Caco-2 (cell line): ENCODE data around the gene HNRNPAB. TPM values are rescaled to one million over a fixed set of nuclear protein-coding genes. Genes with fewer than 3 reads are reported as not detected.

ENCODE experiments used
- BruUV-seq: library from RNA; stranded (reverse); fragments of 400-500 nt; replicated peaks from 2 replicates; lab custom pipeline; 2021; lab: Mats Ljungman, UMichigan
- CTCF ChIA-PET: fragments of 300-600 bp; sonication (Branson Sonifier 250); formaldehyde crosslinking; loops from one replicate; lab custom pipeline; 2022; ENCODE audit warnings: antibody characterized with exemption; lab: Charles Lee
- POLR2A ChIA-PET: fragments of 300-600 bp; sonication (Branson Sonifier 250); formaldehyde crosslinking; loops from one replicate; lab custom pipeline; 2022; ENCODE audit warnings: antibody characterized with exemption; lab: Charles Lee
- DNase-seq, 2 experiments: peaks; one replicate each; pipeline versions ENCODE4 v3.0.0 to v3.0.0-alpha.2; 2020 to 2022
- H3K27me3 ChIP-seq: replicated peaks from 2 replicates; pipeline ENCODE4 v1.6.0; 2011; ENCODE audit warnings: low read length; ENCODE audit not compliant: control insufficient read depth, insufficient read depth
- H3K36me3 ChIP-seq: 2 replicates; pipeline ENCODE4 v1.5.1; 2011; ENCODE audit warnings: low read length; ENCODE audit not compliant: control insufficient read depth, insufficient read depth
- H3K4me1 ChIP-seq: fragments of 250-450 bp; sonication (Bioruptor Pico); 2 replicates; pipeline ENCODE4 v1.5.1; 2020; ENCODE audit warnings: mild to moderate bottlenecking
- H3K4me3 ChIP-seq: 2 replicates; pipeline ENCODE4 v1.5.1; 2011; ENCODE audit warnings: low read depth, mild to moderate bottlenecking, control low read depth, low read length
- H3K9me3 ChIP-seq: fragments of 250-450 bp; sonication (Bioruptor Pico); 2 replicates; pipeline ENCODE4 v1.5.1; 2020; ENCODE audit warnings: mild to moderate bottlenecking, moderate library complexity
- H3K27ac Mint-ChIP-seq: one replicate; pipeline ENCODE4 v1.8.0; 2022; ENCODE audit warnings: mixed read lengths; ENCODE audit not compliant: unreplicated experiment
- H3K27me3 Mint-ChIP-seq: one replicate; pipeline ENCODE4 v1.8.0; 2022; ENCODE audit warnings: mixed read lengths; ENCODE audit not compliant: insufficient read depth, unreplicated experiment
- H3K36me3 Mint-ChIP-seq: one replicate; pipeline ENCODE4 v1.8.0; 2022; ENCODE audit warnings: mild to moderate bottlenecking, mixed read lengths; ENCODE audit not compliant: insufficient read depth, unreplicated experiment
- H3K4me1 Mint-ChIP-seq: one replicate; pipeline ENCODE4 v1.8.0; 2022; ENCODE audit warnings: low read depth, mixed read lengths; ENCODE audit not compliant: unreplicated experiment
- H3K4me3 Mint-ChIP-seq: one replicate; pipeline ENCODE4 v1.8.0; 2022; ENCODE audit warnings: mild to moderate bottlenecking, moderate library complexity, mixed read lengths; ENCODE audit not compliant: unreplicated experiment
- H3K9me3 Mint-ChIP-seq: one replicate; pipeline ENCODE4 v1.8.0; 2022; ENCODE audit warnings: mixed read lengths; ENCODE audit not compliant: unreplicated experiment
- intact Hi-C: fragments of 100-400 bp; cut with micrococcal nuclease; formaldehyde crosslinking; loops from one replicate; pipeline ENCODE4 v1.10.0; 2022; ENCODE audit not compliant: unreplicated experiment
- total RNA-seq: library from RNA; stranded (reverse); gene quantifications from 2 replicates; pipeline ENCODE4 v1.2.3, GENCODE V29; 2022
- TF ChIP-seq, protein P1 (sequence below), 2 experiments: fragments of 200-600 bp in 1 of 2; IDR thresholded peaks; 1 replicate in 1 of 2; 2 replicates in 1 of 2; pipeline versions ENCODE4 v1.5.1 to v1.8.0; 2011 to 2022; ENCODE audit warnings: antibody characterized with exemption in 1 of 2, control low read depth in 1 of 2, inconsistent platforms in 1 of 2, low read depth in 1 of 2, low read length in 1 of 2, mild to moderate bottlenecking in 1 of 2, moderate library complexity in 1 of 2; ENCODE audit not compliant: insufficient read depth in 1 of 2, severe bottlenecking in 1 of 2, unreplicated experiment in 1 of 2

Gene HNRNPAB
- total RNA-seq, 1 experiment from 2014 or later = 295 TPM

DNA sequence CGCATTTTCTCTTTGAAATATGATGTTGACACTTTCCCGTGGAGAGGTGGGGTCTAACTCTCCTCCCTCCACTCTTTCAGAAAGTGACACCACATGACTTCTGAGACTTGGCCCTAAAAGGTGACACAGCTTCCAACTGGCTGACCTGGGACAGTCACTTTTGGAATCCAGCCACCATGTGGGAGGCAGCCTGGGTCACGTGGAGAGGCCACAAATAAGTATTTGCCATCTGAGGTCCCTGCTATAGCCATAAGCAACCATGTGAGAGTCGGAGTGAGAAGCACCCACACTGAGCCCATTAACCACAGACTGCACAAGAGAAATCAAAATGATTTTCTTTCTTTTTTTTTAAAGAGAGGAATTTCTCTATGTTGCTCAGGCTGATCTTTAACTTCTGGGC lies 32.3 kb downstream of the HNRNPAB start:
- no peak for DNase-seq
- Mint-ChIP-seq H3K9me3 (no peaks in the 10 kb centered on the region), H3K4me3 (no peak overlapping the region), H3K4me1 (no peaks in the 10 kb centered on the region), H3K36me3 (no peaks in the 10 kb centered on the region), H3K27me3 (no peaks in the 10 kb centered on the region), H3K27ac (no peak overlapping the region)
- Histone ChIP-seq H3K36me3 (no peaks in the 10 kb centered on the region), H3K27me3 (no peaks in the 10 kb centered on the region), H3K4me1 (peaks cover 4% of the 10 kb centered on the region; the same call in 1 of the 2 replicates), H3K4me3 (no peak overlapping the region), H3K9me3 (no peaks in the 10 kb centered on the region)
- TF ChIP-seq, protein P1, sequence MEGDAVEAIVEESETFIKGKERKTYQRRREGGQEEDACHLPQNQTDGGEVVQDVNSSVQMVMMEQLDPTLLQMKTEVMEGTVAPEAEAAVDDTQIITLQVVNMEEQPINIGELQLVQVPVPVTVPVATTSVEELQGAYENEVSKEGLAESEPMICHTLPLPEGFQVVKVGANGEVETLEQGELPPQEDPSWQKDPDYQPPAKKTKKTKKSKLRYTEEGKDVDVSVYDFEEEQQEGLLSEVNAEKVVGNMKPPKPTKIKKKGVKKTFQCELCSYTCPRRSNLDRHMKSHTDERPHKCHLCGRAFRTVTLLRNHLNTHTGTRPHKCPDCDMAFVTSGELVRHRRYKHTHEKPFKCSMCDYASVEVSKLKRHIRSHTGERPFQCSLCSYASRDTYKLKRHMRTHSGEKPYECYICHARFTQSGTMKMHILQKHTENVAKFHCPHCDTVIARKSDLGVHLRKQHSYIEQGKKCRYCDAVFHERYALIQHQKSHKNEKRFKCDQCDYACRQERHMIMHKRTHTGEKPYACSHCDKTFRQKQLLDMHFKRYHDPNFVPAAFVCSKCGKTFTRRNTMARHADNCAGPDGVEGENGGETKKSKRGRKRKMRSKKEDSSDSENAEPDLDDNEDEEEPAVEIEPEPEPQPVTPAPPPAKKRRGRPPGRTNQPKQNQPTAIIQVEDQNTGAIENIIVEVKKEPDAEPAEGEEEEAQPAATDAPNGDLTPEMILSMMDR (IDR thresholded peaks at IDR 0.05; ENCODE audit: insufficient read depth in 1 of 2, low read depth in 1 of 2, low read length in 1 of 2, severe bottlenecking in 1 of 2, unreplicated experiment in 1 of 2) = no peak
- intact Hi-C loops = no loop called here
- ChIA-PET POLR2A (no interaction called here), CTCF (no interaction called here)
- no TSS peak for BruUV-seq

DNA sequence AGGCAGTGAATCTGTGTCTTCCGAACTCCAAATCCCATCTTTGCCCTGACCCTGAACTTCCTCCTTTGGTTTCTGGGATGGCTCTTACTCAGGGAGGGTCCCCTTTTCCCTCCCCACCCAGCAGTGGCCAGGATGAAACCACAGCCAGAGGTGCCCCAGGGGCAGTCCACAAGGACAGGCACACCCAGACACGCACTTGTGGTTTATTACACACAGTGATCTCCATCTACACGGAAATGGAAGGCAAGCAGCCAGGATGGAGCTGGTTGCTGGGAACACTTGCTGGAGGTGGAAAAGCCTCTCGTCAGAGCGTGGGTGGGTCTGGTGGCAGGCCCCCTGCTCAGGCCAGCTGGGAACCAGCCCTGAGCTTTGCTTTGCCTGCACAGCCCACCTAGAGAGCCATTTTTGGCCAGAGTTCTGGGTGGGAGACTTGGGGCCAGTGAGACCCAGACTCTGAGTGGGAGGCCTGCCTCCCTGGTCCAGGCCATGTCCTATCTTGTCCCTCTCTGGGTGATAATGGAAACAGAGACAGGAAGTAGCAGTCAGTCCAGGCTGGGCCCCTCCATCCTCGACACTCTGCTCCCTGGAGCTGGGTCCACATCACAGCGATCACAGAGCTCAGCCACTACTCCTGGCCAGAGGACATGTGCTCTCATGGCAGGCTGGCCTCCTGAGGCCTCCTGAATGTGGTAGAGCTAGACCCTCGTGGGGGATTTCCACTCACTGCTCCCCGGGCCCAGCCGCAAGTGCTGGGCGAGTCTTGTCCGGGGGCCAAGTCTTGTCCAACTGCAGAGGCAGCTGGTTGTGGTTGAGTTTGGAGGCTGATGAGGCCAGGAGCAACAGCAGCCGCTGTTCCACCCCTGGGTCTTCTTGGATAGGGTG lies 33.3 kb downstream of the HNRNPAB start:
- no peak overlapping the region for H3K27ac Mint-ChIP-seq
- ChIA-PET POLR2A (no interaction called here), CTCF (interaction anchor here (0.6 kb wide), 1 partner anchor 379 kb away, joined by 3 read pairs; no protein-coding TSS in a partner anchor)
- TF ChIP-seq, protein P1 (IDR thresholded peaks at IDR 0.05; ENCODE audit: insufficient read depth in 1 of 2, low read depth in 1 of 2, low read length in 1 of 2, severe bottlenecking in 1 of 2, unreplicated experiment in 1 of 2) = no peak
- no peak for DNase-seq
- Histone ChIP-seq H3K27me3 (no peaks in the 10 kb centered on the region), H3K4me3 (no peak overlapping the region), H3K4me1 (peaks cover 4% of the 10 kb centered on the region; the same call in 1 of the 2 replicates), H3K9me3 (no peaks in the 10 kb centered on the region), H3K36me3 (no peaks in the 10 kb centered on the region)
- H3K4me3 Mint-ChIP-seq = no peak overlapping the region
- no peaks in the 10 kb centered on the region for H3K9me3 Mint-ChIP-seq
- intact Hi-C loops = no loop called here
- H3K36me3 Mint-ChIP-seq = no peaks in the 10 kb centered on the region
- no TSS peak for BruUV-seq
- no peaks in the 10 kb centered on the region for H3K4me1 Mint-ChIP-seq
- no peaks in the 10 kb centered on the region for H3K27me3 Mint-ChIP-seq

DNA sequence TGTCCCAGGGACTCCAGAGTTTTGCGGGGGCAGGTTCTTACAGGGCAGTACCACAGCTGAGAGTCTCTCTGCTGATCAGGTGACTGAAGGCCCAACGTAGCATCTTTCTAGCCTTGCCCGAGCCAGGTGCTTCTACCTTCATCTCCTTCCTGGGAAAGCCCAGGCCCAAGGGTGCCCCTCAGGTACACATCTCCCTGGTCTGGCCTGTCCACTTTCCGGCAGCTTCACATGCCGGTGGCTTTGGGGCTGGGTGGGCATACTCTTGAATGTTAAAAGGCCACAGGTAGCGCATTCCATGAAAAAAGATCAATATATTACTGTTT lies 33.9 kb downstream of the HNRNPAB start:
- H3K9me3 Mint-ChIP-seq = no peaks in the 10 kb centered on the region
- Histone ChIP-seq H3K36me3 (no peaks in the 10 kb centered on the region), H3K4me1 (no peaks in the 10 kb centered on the region), H3K4me3 (no peak overlapping the region), H3K9me3 (no peaks in the 10 kb centered on the region), H3K27me3 (no peaks in the 10 kb centered on the region)
- no peaks in the 10 kb centered on the region for H3K27me3 Mint-ChIP-seq
- intact Hi-C loops = no loop called here
- no peaks in the 10 kb centered on the region for H3K4me1 Mint-ChIP-seq
- POLR2A ChIA-PET = no interaction called here
- H3K36me3 Mint-ChIP-seq = no peaks in the 10 kb centered on the region
- no peak for DNase-seq
- no peak overlapping the region for H3K27ac Mint-ChIP-seq
- no peak overlapping the region for H3K4me3 Mint-ChIP-seq
- TF ChIP-seq, protein P1 (IDR thresholded peaks at IDR 0.05; ENCODE audit: insufficient read depth in 1 of 2, low read depth in 1 of 2, low read length in 1 of 2, severe bottlenecking in 1 of 2, unreplicated experiment in 1 of 2) = no peak
- BruUV-seq = no TSS peak
- CTCF ChIA-PET = no interaction called here
